ENCODE data around the gene SCTR. TPM values are rescaled to one million over a fixed set of nuclear protein-coding genes. Genes with fewer than 3 reads are reported as not detected.
A peak's percentile ranks its signal among the peaks of the same experiment; 100 is the strongest.

The SCTR gene
- total and polyA plus RNA-seq, 2 of the 13 experiments (the other 11 are each of a cell fraction or from before 2014, with no cell fraction given), result not detected

- TF ChIP-seq SYNCRIP (IDR thresholded peaks at IDR 0.05; ENCODE audit: insufficient read depth, low read depth, low read length) (no peak), ZNF558 (CRISPR knock-in tag; IDR thresholded peaks at IDR 0.05; ENCODE audit: borderline replicate concordance) (no peak; the same call in 1 of the 2 replicates), CBX1 (IDR thresholded peaks at IDR 0.05; ENCODE audit: low read depth) (no peak), ZFP62 (CRISPR knock-in tag; IDR thresholded peaks at IDR 0.05) (no peak), ZSCAN20 (CRISPR knock-in tag; IDR thresholded peaks at IDR 0.05; ENCODE audit: borderline replicate concordance) (no peak), ESRRA (CRISPR knock-in tag; IDR thresholded peaks at IDR 0.05; ENCODE audit: low read depth) (no peak), ZNF761 (CRISPR knock-in tag; conservative IDR thresholded peaks at IDR 0.05) (no peak), TGIF2 (CRISPR knock-in tag; IDR thresholded peaks at IDR 0.05) (no peak; the same call in 1 of the 2 replicates), NR0B2 (CRISPR knock-in tag; IDR thresholded peaks at IDR 0.05) (no peak), DNMT1 (CRISPR knock-in tag; IDR thresholded peaks at IDR 0.05) (no peak), ZNF142 (CRISPR knock-in tag; IDR thresholded peaks at IDR 0.05) (no peak), KLF6 (CRISPR knock-in tag; IDR thresholded peaks at IDR 0.05) (no peak)
- TF ChIP-seq, protein P1, sequence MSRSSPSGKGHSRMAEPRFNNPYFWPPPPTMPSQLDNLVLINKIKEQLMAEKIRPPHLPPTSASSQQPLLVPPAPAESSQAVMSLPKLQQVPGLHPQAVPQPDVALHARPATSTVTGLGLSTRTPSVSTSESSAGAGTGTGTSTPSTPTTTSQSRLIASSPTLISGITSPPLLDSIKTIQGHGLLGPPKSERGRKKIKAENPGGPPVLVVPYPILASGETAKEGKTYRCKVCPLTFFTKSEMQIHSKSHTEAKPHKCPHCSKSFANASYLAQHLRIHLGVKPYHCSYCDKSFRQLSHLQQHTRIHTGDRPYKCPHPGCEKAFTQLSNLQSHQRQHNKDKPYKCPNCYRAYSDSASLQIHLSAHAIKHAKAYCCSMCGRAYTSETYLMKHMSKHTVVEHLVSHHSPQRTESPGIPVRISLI (CRISPR knock-in tag; IDR thresholded peaks at IDR 0.05; ENCODE audit: borderline replicate concordance), result no peak
- TF ChIP-seq, protein P2, sequence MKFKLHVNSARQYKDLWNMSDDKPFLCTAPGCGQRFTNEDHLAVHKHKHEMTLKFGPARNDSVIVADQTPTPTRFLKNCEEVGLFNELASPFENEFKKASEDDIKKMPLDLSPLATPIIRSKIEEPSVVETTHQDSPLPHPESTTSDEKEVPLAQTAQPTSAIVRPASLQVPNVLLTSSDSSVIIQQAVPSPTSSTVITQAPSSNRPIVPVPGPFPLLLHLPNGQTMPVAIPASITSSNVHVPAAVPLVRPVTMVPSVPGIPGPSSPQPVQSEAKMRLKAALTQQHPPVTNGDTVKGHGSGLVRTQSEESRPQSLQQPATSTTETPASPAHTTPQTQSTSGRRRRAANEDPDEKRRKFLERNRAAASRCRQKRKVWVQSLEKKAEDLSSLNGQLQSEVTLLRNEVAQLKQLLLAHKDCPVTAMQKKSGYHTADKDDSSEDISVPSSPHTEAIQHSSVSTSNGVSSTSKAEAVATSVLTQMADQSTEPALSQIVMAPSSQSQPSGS (CRISPR knock-in tag; IDR thresholded peaks at IDR 0.05), result no peak
- TF ChIP-seq, protein P3, sequence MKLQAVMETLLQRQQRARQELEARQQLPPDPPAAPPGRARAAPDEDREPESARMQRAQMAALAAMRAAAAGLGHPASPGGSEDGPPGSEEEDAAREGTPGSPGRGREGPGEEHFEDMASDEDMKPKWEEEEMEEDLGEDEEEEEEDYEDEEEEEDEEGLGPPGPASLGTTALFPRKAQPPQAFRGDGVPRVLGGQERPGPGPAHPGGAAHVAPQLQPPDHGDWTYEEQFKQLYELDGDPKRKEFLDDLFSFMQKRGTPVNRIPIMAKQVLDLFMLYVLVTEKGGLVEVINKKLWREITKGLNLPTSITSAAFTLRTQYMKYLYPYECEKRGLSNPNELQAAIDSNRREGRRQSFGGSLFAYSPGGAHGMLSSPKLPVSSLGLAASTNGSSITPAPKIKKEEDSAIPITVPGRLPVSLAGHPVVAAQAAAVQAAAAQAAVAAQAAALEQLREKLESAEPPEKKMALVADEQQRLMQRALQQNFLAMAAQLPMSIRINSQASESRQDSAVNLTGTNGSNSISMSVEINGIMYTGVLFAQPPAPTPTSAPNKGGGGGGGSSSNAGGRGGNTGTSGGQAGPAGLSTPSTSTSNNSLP (IDR thresholded peaks at IDR 0.05; ENCODE audit: low read depth, low read length), result peak; percentile 70; the same call in 1 of the 2 replicates
- TF ChIP-seq, protein P4, sequence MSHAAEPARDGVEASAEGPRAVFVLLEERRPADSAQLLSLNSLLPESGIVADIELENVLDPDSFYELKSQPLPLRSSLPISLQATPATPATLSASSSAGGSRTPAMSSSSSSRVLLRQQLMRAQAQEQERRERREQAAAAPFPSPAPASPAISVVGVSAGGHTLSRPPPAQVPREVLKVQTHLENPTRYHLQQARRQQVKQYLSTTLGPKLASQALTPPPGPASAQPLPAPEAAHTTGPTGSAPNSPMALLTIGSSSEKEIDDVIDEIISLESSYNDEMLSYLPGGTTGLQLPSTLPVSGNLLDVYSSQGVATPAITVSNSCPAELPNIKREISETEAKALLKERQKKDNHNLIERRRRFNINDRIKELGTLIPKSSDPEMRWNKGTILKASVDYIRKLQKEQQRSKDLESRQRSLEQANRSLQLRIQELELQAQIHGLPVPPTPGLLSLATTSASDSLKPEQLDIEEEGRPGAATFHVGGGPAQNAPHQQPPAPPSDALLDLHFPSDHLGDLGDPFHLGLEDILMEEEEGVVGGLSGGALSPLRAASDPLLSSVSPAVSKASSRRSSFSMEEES (CRISPR knock-in tag; IDR thresholded peaks at IDR 0.05), result 0 out of 2 replicates have a peak, but pooled peaks have one; percentile 11
Measured at GRCh38 chr2:119407430-119408220, 116.7 kb downstream of the SCTR start (continued).
